GM10248 (cell line): Measurements from ENCODE around the gene DNAJC8.

Experiments
- CTCF ChIA-PET: fragments of 300-600 bp; sonication (Branson Sonifier 250); formaldehyde crosslinking; extraction: SDS; loops from one replicate; lab custom pipeline; 2021; ENCODE audit warnings: antibody characterized with exemption; lab: Yijun Ruan, JAX
- POLR2A ChIA-PET: fragments of 350-650 bp; sonication (Branson Sonifier 250); formaldehyde crosslinking; extraction: SDS; loops from one replicate; lab custom pipeline; 2020; ENCODE audit warnings: antibody characterized with exemption; lab: Yijun Ruan, JAX
- DNase-seq: peaks from one replicate; pipeline ENCODE4 v3.0.0; 2012; ENCODE audit errors: extremely low spot score
- TF ChIP-seq, protein P1 (sequence below): IDR thresholded peaks from 2 replicates; pipeline ENCODE4 v1.5.1; 2012; ENCODE audit warnings: mild to moderate bottlenecking, low read depth; ENCODE audit errors: extremely low read depth, missing control alignments, control extremely low read depth

DNAJC8 gene

DNA sequence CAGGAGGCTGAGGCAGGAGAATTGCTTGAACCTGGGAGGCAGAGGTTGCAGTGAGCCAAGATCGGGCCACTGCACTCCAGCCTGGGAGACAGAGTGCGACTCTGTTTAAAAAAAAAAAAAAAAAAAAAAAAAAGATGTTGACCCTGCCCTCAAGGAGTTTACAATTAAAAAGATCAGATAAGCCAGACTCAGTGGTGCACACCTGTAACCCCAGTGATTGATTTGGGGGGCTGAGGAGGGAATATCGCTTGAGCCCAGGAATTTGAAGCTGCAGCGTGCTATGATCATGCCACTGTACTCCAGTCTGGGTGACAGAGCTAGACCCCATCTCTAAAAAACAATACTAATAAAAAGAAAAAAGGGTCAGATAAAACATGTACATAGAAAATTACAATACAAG is 24.9 kb upstream of the DNAJC8 start:
- TF ChIP-seq, protein P1, sequence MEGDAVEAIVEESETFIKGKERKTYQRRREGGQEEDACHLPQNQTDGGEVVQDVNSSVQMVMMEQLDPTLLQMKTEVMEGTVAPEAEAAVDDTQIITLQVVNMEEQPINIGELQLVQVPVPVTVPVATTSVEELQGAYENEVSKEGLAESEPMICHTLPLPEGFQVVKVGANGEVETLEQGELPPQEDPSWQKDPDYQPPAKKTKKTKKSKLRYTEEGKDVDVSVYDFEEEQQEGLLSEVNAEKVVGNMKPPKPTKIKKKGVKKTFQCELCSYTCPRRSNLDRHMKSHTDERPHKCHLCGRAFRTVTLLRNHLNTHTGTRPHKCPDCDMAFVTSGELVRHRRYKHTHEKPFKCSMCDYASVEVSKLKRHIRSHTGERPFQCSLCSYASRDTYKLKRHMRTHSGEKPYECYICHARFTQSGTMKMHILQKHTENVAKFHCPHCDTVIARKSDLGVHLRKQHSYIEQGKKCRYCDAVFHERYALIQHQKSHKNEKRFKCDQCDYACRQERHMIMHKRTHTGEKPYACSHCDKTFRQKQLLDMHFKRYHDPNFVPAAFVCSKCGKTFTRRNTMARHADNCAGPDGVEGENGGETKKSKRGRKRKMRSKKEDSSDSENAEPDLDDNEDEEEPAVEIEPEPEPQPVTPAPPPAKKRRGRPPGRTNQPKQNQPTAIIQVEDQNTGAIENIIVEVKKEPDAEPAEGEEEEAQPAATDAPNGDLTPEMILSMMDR, result no peak
- DNase-seq, result no peak
- CTCF ChIA-PET, result interaction anchor here (1.1 to 9.8 kb wide), 3 partner anchors 9 to 166 kb away, joined by 3 to 111 read pairs (median 5); no protein-coding TSS in a partner anchor
- POLR2A ChIA-PET, result interaction anchor here (1.3 kb wide), 1 partner anchor 9 kb away, joined by 6 read pairs; no protein-coding TSS in a partner anchor

DNA sequence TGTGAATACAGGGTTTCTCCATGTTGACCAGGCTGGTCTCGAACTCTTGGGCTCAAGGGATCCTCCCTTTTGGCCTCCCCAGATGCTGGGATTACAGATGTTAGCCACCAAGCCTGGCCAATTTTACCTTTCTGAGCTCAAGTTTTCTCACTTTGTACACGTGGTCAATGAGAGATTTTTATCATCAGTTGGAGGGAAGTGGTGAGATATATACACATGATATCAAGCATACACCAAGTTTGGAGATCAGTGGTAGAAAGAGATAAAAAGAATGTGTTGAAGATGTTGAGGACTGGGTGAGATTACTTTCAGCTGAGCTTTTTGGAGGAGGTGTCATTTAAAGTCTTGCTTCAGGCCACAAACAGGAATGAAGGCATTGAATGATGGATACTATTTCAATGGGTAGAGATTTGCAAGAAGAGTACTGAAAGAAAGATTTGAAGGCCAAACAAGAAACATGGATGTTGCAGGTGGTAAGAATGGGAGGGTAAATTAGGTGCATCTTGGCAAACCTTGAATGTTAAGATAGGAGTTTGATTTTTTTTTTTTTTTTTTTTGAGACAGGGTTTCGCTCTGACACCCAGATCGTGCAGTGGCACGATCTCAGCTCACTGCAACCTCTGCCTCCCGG is 23.5 kb upstream of the DNAJC8 start:
- DNase-seq, result no peak
- ChIA-PET CTCF (interaction anchor here (1.7 to 9.8 kb wide), 2 partner anchors 8 to 11 kb away, joined by 7 to 111 read pairs; no protein-coding TSS in a partner anchor), POLR2A (interaction anchor here (0.7 kb wide), 1 partner anchor 600 kb away, joined by 4 read pairs; no protein-coding TSS in a partner anchor)
- TF ChIP-seq, protein P1, result no peak

DNA sequence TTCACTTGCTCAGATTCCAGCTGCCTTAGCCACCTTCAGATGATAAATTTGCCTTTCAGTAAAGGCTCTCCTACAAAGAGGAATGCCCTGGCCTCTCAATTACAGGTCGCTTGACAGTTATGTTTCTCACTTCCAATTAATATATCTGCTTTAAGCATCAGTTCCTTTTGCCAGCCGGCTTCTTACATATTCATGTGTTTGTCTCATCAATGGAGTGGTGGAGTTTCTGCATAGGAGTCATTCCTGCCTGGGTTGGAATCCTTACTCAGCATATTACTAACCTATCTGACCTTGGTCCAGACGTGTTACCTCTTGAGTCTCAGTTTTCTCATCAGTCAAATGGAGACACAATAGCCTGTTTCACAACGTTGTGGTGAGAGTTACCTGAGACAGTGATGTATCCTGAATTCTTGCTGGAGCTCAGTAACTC is 17.1 kb upstream of the DNAJC8 start:
- no peak for DNase-seq
- CTCF ChIA-PET, result interaction anchor here (1.0 to 4.3 kb wide), 20 partner anchors 11 to 627 kb away, joined by 3 to 111 read pairs (median 6); partner anchors contain the start of genes ATP5IF1, PHACTR4, SESN2 and STX12
- TF ChIP-seq, protein P1, result no peak
- POLR2A ChIA-PET, result interaction anchor here (0.7 to 1.4 kb wide), 2 partner anchors 8 to 12 kb away, joined by 3 to 6 read pairs; no protein-coding TSS in a partner anchor

DNA sequence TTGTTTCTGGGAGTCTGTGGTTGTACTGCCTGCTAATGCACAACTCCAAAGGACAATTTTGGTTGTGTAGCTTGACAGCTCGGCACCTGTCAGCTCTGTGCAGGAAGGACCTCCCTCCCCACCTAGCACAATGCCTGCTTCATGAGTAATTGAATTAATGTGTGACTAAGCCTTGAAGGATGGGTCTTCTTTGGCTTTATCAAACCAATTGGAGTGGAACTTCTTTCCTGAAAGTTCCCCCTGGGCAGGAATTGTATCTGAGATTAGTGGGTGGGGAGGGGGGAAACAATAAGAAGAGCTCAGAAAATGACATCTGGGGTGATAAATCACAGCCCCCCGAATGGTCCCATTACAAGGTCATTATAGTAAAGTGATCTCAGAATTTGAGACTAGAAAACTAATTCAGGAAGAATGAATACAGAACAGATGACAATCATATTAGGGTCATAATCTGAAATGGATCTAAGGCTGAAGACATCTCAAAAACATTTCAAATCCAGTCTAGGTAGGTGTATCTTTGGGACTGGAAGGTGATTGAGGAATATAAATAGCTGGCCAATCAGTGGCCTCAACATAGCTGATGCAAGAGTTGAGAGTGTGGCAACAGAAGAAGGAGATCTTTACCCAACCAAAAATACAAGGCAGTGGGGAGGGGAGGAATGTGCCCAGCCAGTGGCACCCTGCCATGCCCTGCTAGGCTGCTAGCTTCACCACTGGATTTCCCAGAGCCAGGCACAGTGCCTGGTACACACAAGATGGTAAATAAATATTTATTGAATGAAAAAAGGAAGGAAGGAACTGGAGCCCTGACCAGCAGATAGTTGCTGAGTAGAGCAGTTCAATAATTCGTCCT is 16.4 kb upstream of the DNAJC8 start:
- ChIA-PET CTCF (interaction anchor here (0.7 to 4.3 kb wide), 54 partner anchors 11 to 628 kb away, joined by 3 to 111 read pairs (median 4); partner anchors contain the start of genes ATP5IF1, GMEB1, MED18 and PHACTR4), POLR2A (interaction anchor here (0.7 to 1.8 kb wide), 4 partner anchors 9 to 332 kb away, joined by 3 to 9 read pairs (median 6); partner anchors contain the start of gene ATP5IF1)
- TF ChIP-seq, protein P1, result no peak
- no peak for DNase-seq

DNA sequence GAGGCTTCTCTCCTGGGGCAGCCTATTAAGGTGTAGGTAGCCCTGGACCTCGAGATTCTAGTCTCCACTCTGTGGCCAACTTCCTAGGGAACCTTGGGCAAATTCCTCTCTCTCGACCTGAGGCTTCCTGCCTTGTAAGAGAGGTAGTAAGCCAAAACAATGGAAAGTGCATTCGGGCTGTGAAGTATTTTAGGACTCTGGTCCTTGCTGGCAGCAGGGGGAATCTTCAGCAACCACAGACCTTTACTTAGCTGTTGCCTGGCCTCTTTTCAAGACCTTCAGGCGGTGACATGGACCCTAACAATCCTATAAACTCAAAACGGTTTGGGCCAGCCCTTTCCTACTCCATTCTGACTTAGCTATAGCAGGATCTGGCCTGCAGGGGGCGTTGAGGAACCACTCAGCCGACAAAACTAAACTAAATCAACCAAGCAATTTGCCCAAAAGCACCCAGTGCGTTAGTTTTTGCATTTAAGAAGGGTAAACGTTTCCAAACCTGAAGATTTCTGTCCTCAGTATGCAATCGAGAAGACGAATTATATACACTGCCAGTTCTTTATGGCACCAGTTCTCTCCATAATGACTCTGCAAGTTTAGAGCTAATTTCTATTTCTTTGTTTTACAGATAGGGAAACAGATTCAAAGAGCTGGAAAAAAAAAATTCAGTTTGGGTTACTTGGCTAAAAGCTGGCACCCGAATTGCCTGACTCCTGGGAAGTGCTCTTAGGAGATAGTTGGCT is 15.6 kb upstream of the DNAJC8 start:
- ChIA-PET POLR2A (interaction anchor here (1.3 to 1.8 kb wide), 3 partner anchors 10 to 333 kb away, joined by 5 to 9 read pairs (median 6); partner anchors contain the start of gene ATP5IF1), CTCF (interaction anchor here (0.7 to 4.3 kb wide), 54 partner anchors 12 to 629 kb away, joined by 3 to 111 read pairs (median 4); partner anchors contain the start of genes ATP5IF1, GMEB1, MED18 and PHACTR4)
- peak; percentile 70 for DNase-seq
- TF ChIP-seq, protein P1, result peak; percentile 92
